Fibroblast of pulmonary artery (primary cell): ENCODE data around the gene SPATS2.

Source experiments
- DNase-seq: peaks from one replicate; pipeline ENCODE4 v3.0.0-alpha.2; 2010; ENCODE audit warnings: low read depth
- H3K4me3 ChIP-seq: replicated peaks from 2 replicates; pipeline ENCODE4 v1.5.1; 2011; ENCODE audit warnings: low read depth, mild to moderate bottlenecking, control low read depth, low read length, moderate library complexity
- CTCF ChIP-seq: IDR thresholded peaks from 2 replicates; pipeline ENCODE4 v1.5.1; 2011; ENCODE audit warnings: mild to moderate bottlenecking, control low read depth, low read length, inconsistent platforms; ENCODE audit errors: missing control alignments

SPATS2 gene

GRCh38 chr12:49346659-49347310, 20.5 kb upstream of the SPATS2 start, which contains the start of gene DNAJC22:
Gene DNAJC22, plus strand, starts transcription at chr12:49346888. Its CDS starts 1,985 bp downstream, at chr12:49348873.
- no peak for DNase-seq
- no peak for TF ChIP-seq CTCF
- H3K4me3 ChIP-seq: peak within 1 kb of the TSS; percentile 50

- peak; percentile 92 for DNase-seq
- peak overlapping the region; percentile 50 for H3K4me3 ChIP-seq
- peak; percentile 76 for TF ChIP-seq CTCF
Observed at GRCh38 chr12:49347311-49348193, 19.7 kb upstream of the SPATS2 start.

GRCh38 chr12:49348781-49349180, 18.5 kb upstream of the SPATS2 start:
- no peak for DNase-seq
- TF ChIP-seq CTCF: no peak
- H3K4me3 ChIP-seq: no peak overlapping the region

- no peak for TF ChIP-seq CTCF
- DNase-seq: no peak
- H3K4me3 ChIP-seq: no peak overlapping the region
Observed at GRCh38 chr12:49349266-49349665, 18.0 kb upstream of the SPATS2 start.

GRCh38 chr12:49352351-49352750, 14.9 kb upstream of the SPATS2 start:
- TF ChIP-seq CTCF: no peak

GRCh38 chr12:49355913-49356312, 11.3 kb upstream of the SPATS2 start:
- H3K4me3 ChIP-seq: no peak overlapping the region
- no peak for DNase-seq
- TF ChIP-seq CTCF: no peak

More at GRCh38 chr12:49352351-49352750, 14.9 kb upstream of the SPATS2 start:
- H3K4me3 ChIP-seq: no peak overlapping the region
- no peak for DNase-seq
